ENCODE measurements around the gene LNPK. TPM values are rescaled to one million over a fixed set of nuclear protein-coding genes. Genes with fewer than 3 reads are reported as not detected.
A peak's percentile ranks its signal among the peaks of the same experiment; 100 is the strongest.

The LNPK gene
- total RNA-seq, 1 experiment from 2014 or later, result 21.9 TPM

DNA sequence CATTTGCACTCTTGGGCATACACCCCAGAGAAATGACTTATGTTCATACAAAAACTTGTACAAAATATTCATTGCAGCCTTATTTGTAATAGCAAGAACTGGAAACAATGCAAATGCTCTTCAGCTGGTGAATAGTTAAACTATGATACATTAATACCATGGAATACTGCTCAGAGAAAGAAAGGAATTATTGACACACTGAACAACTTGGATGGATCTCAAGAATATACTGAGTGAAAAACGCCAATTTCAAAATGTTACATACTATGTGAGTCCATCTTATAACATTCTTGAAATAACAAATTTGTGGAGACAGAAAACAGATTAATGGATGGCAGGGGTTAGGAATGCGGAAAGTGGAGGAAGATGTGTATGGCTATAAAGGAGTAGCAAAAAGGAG is 17.2 kb downstream of the LNPK start:
- ChIA-PET CTCF (no interaction called here), POLR2A (ENCODE audit: unreplicated experiment) (no interaction called here)
- no peak for DNase-seq
- Histone ChIP-seq H3K4me3 (ENCODE audit: low read length) (no peak overlapping the region), H3K27me3 (ENCODE audit: low read length) (no peaks in the 10 kb centered on the region), H3F3A (ENCODE audit: low read length, unreplicated experiment) (no peaks in the 10 kb centered on the region), H3K9ac (ENCODE audit: low read length) (no peak overlapping the region), H3K27ac (ENCODE audit: low read length) (no peak overlapping the region), H3K36me3 (ENCODE audit: low read depth, low read length) (0 out of 2 replicates have a peak, but pooled peaks cover 2% of the 10 kb centered on the region), H3K9me2 (replicated peaks; ENCODE audit: low read length) (no peaks in the 10 kb centered on the region), H3K79me2 (ENCODE audit: low read length) (no peaks in the 10 kb centered on the region), H3K4me1 (ENCODE audit: insufficient read depth, low read length) (no peaks in the 10 kb centered on the region), H4K20me1 (ENCODE audit: low read length) (no peaks in the 10 kb centered on the region), H3K9me3 (ENCODE audit: low read length) (no peaks in the 10 kb centered on the region), H2AFZ (ENCODE audit: low read length) (no peak overlapping the region), H3K4me2 (ENCODE audit: low read length) (no peak overlapping the region)
- no peak for ATAC-seq
- BruUV-seq (replicated peaks), result no TSS peak
- TF ChIP-seq EZH2phosphoT487 (IDR thresholded peaks at IDR 0.05; ENCODE audit: borderline replicate concordance, low read length) (no peak), EZH2 (IDR thresholded peaks at IDR 0.05; ENCODE audit: low read length, unreplicated experiment) (no peak)
- TF ChIP-seq, protein P1, sequence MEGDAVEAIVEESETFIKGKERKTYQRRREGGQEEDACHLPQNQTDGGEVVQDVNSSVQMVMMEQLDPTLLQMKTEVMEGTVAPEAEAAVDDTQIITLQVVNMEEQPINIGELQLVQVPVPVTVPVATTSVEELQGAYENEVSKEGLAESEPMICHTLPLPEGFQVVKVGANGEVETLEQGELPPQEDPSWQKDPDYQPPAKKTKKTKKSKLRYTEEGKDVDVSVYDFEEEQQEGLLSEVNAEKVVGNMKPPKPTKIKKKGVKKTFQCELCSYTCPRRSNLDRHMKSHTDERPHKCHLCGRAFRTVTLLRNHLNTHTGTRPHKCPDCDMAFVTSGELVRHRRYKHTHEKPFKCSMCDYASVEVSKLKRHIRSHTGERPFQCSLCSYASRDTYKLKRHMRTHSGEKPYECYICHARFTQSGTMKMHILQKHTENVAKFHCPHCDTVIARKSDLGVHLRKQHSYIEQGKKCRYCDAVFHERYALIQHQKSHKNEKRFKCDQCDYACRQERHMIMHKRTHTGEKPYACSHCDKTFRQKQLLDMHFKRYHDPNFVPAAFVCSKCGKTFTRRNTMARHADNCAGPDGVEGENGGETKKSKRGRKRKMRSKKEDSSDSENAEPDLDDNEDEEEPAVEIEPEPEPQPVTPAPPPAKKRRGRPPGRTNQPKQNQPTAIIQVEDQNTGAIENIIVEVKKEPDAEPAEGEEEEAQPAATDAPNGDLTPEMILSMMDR (conservative IDR thresholded peaks at IDR 0.05; ENCODE audit: low read depth, low read length), result no peak
- intact Hi-C loops (cut with micrococcal nuclease), result no loop called here

DNA sequence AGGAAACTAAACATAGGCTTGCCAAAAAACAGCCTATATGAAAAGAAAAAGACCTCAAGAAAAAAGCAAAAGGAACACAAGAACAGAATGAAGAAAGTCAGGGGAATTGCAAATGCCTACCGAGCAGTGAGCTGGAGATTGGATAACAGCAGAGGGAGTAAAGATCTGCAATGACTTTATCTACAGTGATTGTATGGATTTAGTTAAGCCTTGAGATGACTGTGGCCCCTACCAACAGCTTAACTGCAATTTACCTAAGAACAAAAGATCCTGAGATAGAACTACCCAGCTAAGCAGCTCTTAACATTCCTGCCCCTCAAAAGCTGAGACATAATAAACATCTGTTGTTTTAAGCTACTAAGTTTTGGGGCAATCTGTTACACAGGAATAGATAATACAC is 20.5 kb downstream of the LNPK start:
- peaks cover 9% of the 10 kb centered on the region for H3K4me1 ChIP-seq (ENCODE audit: insufficient read depth, low read length)
- H3K27ac ChIP-seq (ENCODE audit: low read length), result no peak overlapping the region
- H3K36me3 ChIP-seq (ENCODE audit: low read depth, low read length), result peaks cover 9% of the 10 kb centered on the region; the same call in 1 of the 2 replicates
- no peak overlapping the region for H3K9ac ChIP-seq (ENCODE audit: low read length)
- no peak overlapping the region for H3K4me2 ChIP-seq (ENCODE audit: low read length)
- no peaks in the 10 kb centered on the region for H3K9me2 ChIP-seq (replicated peaks; ENCODE audit: low read length)
- no peak overlapping the region for H3K4me3 ChIP-seq (ENCODE audit: low read length)
- no TSS peak for BruUV-seq (replicated peaks)
- ChIA-PET POLR2A (ENCODE audit: unreplicated experiment) (no interaction called here), CTCF (no interaction called here)
- H3F3A ChIP-seq (ENCODE audit: low read length, unreplicated experiment), result no peaks in the 10 kb centered on the region
- H3K79me2 ChIP-seq (ENCODE audit: low read length), result no peaks in the 10 kb centered on the region
- H2AFZ ChIP-seq (ENCODE audit: low read length), result no peak overlapping the region
- no peaks in the 10 kb centered on the region for H3K27me3 ChIP-seq (ENCODE audit: low read length)
- no peak for ATAC-seq
- H3K9me3 ChIP-seq (ENCODE audit: low read length), result no peaks in the 10 kb centered on the region
- intact Hi-C loops (cut with micrococcal nuclease), result no loop called here
- DNase-seq, result no peak
- H4K20me1 ChIP-seq (ENCODE audit: low read length), result no peaks in the 10 kb centered on the region
- no peak for TF ChIP-seq EZH2 (IDR thresholded peaks at IDR 0.05; ENCODE audit: low read length, unreplicated experiment)
- TF ChIP-seq, protein P1 (conservative IDR thresholded peaks at IDR 0.05; ENCODE audit: low read depth, low read length), result no peak
- TF ChIP-seq EZH2phosphoT487 (IDR thresholded peaks at IDR 0.05; ENCODE audit: borderline replicate concordance, low read length), result no peak

DNA sequence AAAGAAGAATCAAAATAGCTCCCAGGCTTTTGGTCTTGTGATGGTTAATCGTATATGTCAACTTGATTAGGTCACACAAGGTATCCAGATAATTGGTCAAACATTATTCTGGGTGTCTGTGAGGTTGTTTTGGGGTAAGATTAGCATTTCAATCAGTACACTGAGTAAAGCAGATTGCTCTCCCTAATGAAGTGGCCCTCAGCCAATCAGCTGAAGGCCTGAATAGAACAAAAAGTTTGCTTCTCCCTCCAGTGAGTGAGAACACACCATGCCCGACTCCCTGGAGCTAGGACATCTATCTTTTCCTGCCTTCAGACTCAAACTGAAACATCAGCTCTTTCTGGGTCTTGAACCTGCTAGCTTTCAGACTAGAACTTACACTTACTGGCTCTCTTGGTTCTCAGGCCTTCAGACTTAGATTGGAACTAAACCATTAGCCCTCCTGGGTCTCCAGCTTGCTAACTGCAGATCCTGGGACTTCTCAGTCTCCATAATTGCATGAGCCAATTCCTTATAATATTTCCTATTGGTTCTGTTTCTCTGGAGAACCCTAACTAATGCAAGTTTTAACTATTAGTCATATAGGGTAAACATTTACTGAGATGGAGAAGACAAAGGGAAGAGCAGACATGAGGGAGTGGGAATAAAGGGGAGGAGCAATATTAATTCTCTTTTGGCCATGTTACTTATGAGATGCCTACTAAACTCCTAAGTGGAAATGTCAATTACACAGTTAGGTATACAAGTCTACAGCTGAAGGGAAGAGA is 25.5 kb downstream of the LNPK start:
- no peaks in the 10 kb centered on the region for H3F3A ChIP-seq (ENCODE audit: low read length, unreplicated experiment)
- H3K36me3 ChIP-seq (ENCODE audit: low read depth, low read length), result peaks cover 12% of the 10 kb centered on the region; the same call in 1 of the 2 replicates
- no peak overlapping the region for H3K9ac ChIP-seq (ENCODE audit: low read length)
- intact Hi-C loops (cut with micrococcal nuclease), result no loop called here
- H2AFZ ChIP-seq (ENCODE audit: low read length), result no peak overlapping the region
- no peak overlapping the region for H3K4me3 ChIP-seq (ENCODE audit: low read length)
- H3K9me2 ChIP-seq (replicated peaks; ENCODE audit: low read length), result no peaks in the 10 kb centered on the region
- no peaks in the 10 kb centered on the region for H3K9me3 ChIP-seq (ENCODE audit: low read length)
- H3K4me2 ChIP-seq (ENCODE audit: low read length), result peak overlapping the region; percentile 17
- H4K20me1 ChIP-seq (ENCODE audit: low read length), result no peaks in the 10 kb centered on the region
- H3K4me1 ChIP-seq (ENCODE audit: insufficient read depth, low read length), result peaks cover 13% of the 10 kb centered on the region
- no peak for TF ChIP-seq EZH2phosphoT487 (IDR thresholded peaks at IDR 0.05; ENCODE audit: borderline replicate concordance, low read length)
- TF ChIP-seq EZH2 (IDR thresholded peaks at IDR 0.05; ENCODE audit: low read length, unreplicated experiment), result no peak
- TF ChIP-seq, protein P1 (conservative IDR thresholded peaks at IDR 0.05; ENCODE audit: low read depth, low read length), result no peak
- ChIA-PET CTCF (no interaction called here), POLR2A (ENCODE audit: unreplicated experiment) (no interaction called here)
- H3K79me2 ChIP-seq (ENCODE audit: low read length), result no peaks in the 10 kb centered on the region
- peak; percentile 63 for DNase-seq
- no TSS peak for BruUV-seq (replicated peaks)
- peak; percentile 99 for ATAC-seq
- no peaks in the 10 kb centered on the region for H3K27me3 ChIP-seq (ENCODE audit: low read length)
- H3K27ac ChIP-seq (ENCODE audit: low read length), result no peak overlapping the region
